B cell (primary cell): ENCODE results near the gene IL13RA2. TPM values are rescaled to one million over a fixed set of nuclear protein-coding genes. Genes with fewer than 3 reads are reported as not detected.

ENCODE experiments used
- ATAC-seq: fragments of 200-7000 bp; cut with Tn5 transposase; one replicate; pipeline ENCODE4 v1.10.0; 2021; ENCODE audit warnings: low read depth, mild to moderate bottlenecking, moderate number of reproducible peaks, moderate library complexity
- CTCF ChIA-PET: fragments of 350-600 bp; sonication (Branson Sonifier 250); formaldehyde crosslinking; loops from one replicate; lab custom pipeline; 2021; ENCODE audit warnings: antibody characterized with exemption, inconsistent platforms; lab: Charles Lee
- POLR2A ChIA-PET: fragments of 350-600 bp; sonication (Branson Sonifier 250); formaldehyde crosslinking; loops from one replicate; lab custom pipeline; 2021; ENCODE audit warnings: antibody characterized with exemption; lab: Charles Lee
- DNase-seq: peaks from one replicate; pipeline ENCODE4 v3.0.0; 2013
- H2AFZ ChIP-seq: 2 replicates; pipeline ENCODE4 v1.6.1; 2012; ENCODE audit warnings: mild to moderate bottlenecking, low read depth, low read length; ENCODE audit not compliant: insufficient read depth, poor library complexity, severe bottlenecking
- H3K27ac ChIP-seq, 2 donors: 1 replicate in 1 of 2; 2 replicates in 1 of 2; pipeline ENCODE4 v1.5.1; 2012 to 2013; ENCODE audit warnings: low read length in 2 of 2, mild to moderate bottlenecking in 2 of 2, moderate library complexity in 1 of 2
- H3K27me3 ChIP-seq, 4 experiments: fragments of 200-600 bp in 1 of 4; sonication (generic) in 1 of 4; replicated peaks in 1 of 4; 1 replicate in 2 of 4; 2 replicates in 2 of 4; pipeline versions ENCODE4 v1.6.1 to v1.7.0; 2013 to 2016; ENCODE audit warnings: low read length in 3 of 4, mild to moderate bottlenecking in 2 of 4, mixed read lengths in 1 of 4, moderate library complexity in 1 of 4; ENCODE audit not compliant: insufficient read depth in 4 of 4, control insufficient read depth in 3 of 4; ENCODE audit errors: control extremely low read depth in 1 of 4
- H3K36me3 ChIP-seq, 2 experiments: replicated peaks in 1 of 2; 1 replicate in 1 of 2; 2 replicates in 1 of 2; pipeline versions ENCODE4 v1.6.1 to v1.7.1; 2013; ENCODE audit warnings: low read length in 1 of 2; ENCODE audit not compliant: insufficient read depth in 2 of 2, control insufficient read depth in 1 of 2; ENCODE audit errors: control extremely low read depth in 1 of 2, extremely low read depth in 1 of 2
- H3K4me1 ChIP-seq, 2 donors: fragments of 200-600 bp in 1 of 2; sonication (generic) in 1 of 2; 1 replicate in 1 of 2; 2 replicates in 1 of 2; pipeline versions ENCODE4 v1.5.1 to v1.6.1; 2013 to 2017; ENCODE audit warnings: low read length in 2 of 2; ENCODE audit not compliant: control insufficient read depth in 2 of 2, insufficient read depth in 2 of 2
- H3K4me2 ChIP-seq: replicated peaks from 2 replicates; pipeline ENCODE3; 2012; ENCODE audit warnings: mild to moderate bottlenecking, low read depth, low read length; ENCODE audit not compliant: poor library complexity, severe bottlenecking
- H3K4me3 ChIP-seq, 5 experiments: fragments of 200-600 bp in 1 of 5; sonication (generic) in 1 of 5; 1 replicate in 3 of 5; 2 replicates in 2 of 5; pipeline versions ENCODE4 v1.5.1 to v1.7.0; 2011 to 2016; ENCODE audit warnings: low read length in 4 of 5, mild to moderate bottlenecking in 4 of 5, low read depth in 2 of 5, control low read depth in 1 of 5, moderate library complexity in 1 of 5; ENCODE audit not compliant: insufficient read depth in 1 of 5; ENCODE audit errors: control extremely low read depth in 1 of 5, extremely low read depth in 1 of 5
- H3K79me2 ChIP-seq: fragments of 200-600 bp; sonication (generic); one replicate; pipeline ENCODE4 v1.6.0; 2016; ENCODE audit warnings: low read length; ENCODE audit not compliant: control insufficient read depth, insufficient read depth
- H3K9ac ChIP-seq: fragments of 200-600 bp; sonication (generic); 2 replicates; pipeline ENCODE4 v1.6.1; 2017; ENCODE audit warnings: mild to moderate bottlenecking, low read length, moderate library complexity
- H3K9me3 ChIP-seq, 3 donors: one replicate each; pipeline versions ENCODE4 v1.6.1 to v1.7.1; 2013; ENCODE audit warnings: low read length in 2 of 3; ENCODE audit not compliant: control insufficient read depth in 2 of 3, insufficient read depth in 1 of 3; ENCODE audit errors: control extremely low read depth in 1 of 3
- H4K20me1 ChIP-seq: 2 replicates; pipeline ENCODE4 v1.6.0; 2012; ENCODE audit warnings: mild to moderate bottlenecking, low read length; ENCODE audit not compliant: insufficient read depth, control insufficient read depth, poor library complexity, severe bottlenecking
- H3K27ac Mint-ChIP-seq: one replicate; pipeline ENCODE4 v1.8.0; 2021; ENCODE audit warnings: mixed read lengths
- H3K27me3 Mint-ChIP-seq: one replicate; pipeline ENCODE4 v1.8.0; 2021; ENCODE audit warnings: mixed read lengths
- H3K4me1 Mint-ChIP-seq: one replicate; pipeline ENCODE4 v1.8.0; 2021; ENCODE audit warnings: mixed read lengths
- H3K4me3 Mint-ChIP-seq: one replicate; pipeline ENCODE4 v1.8.0; 2021; ENCODE audit warnings: mixed read lengths
- H3K9me3 Mint-ChIP-seq: one replicate; pipeline ENCODE4 v1.8.0; 2022; ENCODE audit warnings: mixed read lengths; ENCODE audit not compliant: insufficient read depth
- CTCF ChIP-seq: fragments of 200-600 bp; IDR thresholded peaks from one replicate; pipeline ENCODE4 v1.8.0; 2022; ENCODE audit warnings: antibody characterized with exemption, mild to moderate bottlenecking
- EZH2 ChIP-seq: IDR thresholded peaks from 2 replicates; pipeline ENCODE4 v1.6.1; 2012; ENCODE audit warnings: borderline replicate concordance, low read depth, mild to moderate bottlenecking, moderate library complexity, low read length; ENCODE audit not compliant: insufficient read depth, poor library complexity, severe bottlenecking
- intact Hi-C: fragments of 100-400 bp; cut with micrococcal nuclease; formaldehyde crosslinking; loops from one replicate; pipeline ENCODE4 v1.10.0; 2022
- polyA plus RNA-seq: library from polyadenylated mRNA; depleted of rRNA; stranded (reverse); fragments of >200 nt; gene quantifications from 2 replicates; pipeline ENCODE4 v1.2.3, GENCODE V29; 2012
- total RNA-seq, 2 donors: library from RNA; stranded (reverse); fragments of 120-200 nt in 1 of 2; gene quantifications; 1 replicate in 1 of 2; 2 replicates in 1 of 2; pipeline versions ENCODE4 v1.2.3 to v1.2.4, GENCODE V29; 2013 to 2022

IL13RA2 gene
- total and polyA plus RNA-seq, 2 donors (not counting 1 experiment from before 2014, with no cell fraction given) = not detected

- no peak overlapping the region for H3K4me3 Mint-ChIP-seq
- H3K4me1 Mint-ChIP-seq = no peaks in the 10 kb centered on the region
- Histone ChIP-seq H3K79me2 (no peaks in the 10 kb centered on the region), H3K4me2 (no peak overlapping the region), H3K36me3 (no peaks in the 10 kb centered on the region), H3K27me3 (no peaks in the 10 kb centered on the region), H3K9me3 (no peaks in the 10 kb centered on the region), H3K4me3 (no peak overlapping the region), H3K27ac (no peak overlapping the region), H4K20me1 (no peaks in the 10 kb centered on the region), H3K4me1 (no peaks in the 10 kb centered on the region), H3K9ac (no peak overlapping the region), H2AFZ (no peak overlapping the region)
- intact Hi-C loops = no loop called here
- ATAC-seq (no peak), DNase-seq (no peak)
- ChIA-PET CTCF (no interaction called here), POLR2A (no interaction called here)
- no peak for TF ChIP-seq CTCF
- TF ChIP-seq EZH2 = no peak
- no peak overlapping the region for H3K27ac Mint-ChIP-seq
- H3K27me3 Mint-ChIP-seq = no peaks in the 10 kb centered on the region
- no peaks in the 10 kb centered on the region for H3K9me3 Mint-ChIP-seq
Observed at GRCh38 chrX:115047715-115048114, 30.3 kb upstream of the IL13RA2 start.

- no peaks in the 10 kb centered on the region for H3K4me1 Mint-ChIP-seq
- Histone ChIP-seq H4K20me1 (no peaks in the 10 kb centered on the region), H3K79me2 (no peaks in the 10 kb centered on the region), H3K4me1 (no peaks in the 10 kb centered on the region), H3K4me3 (no peak overlapping the region), H3K27ac (no peak overlapping the region), H3K9me3 (no peaks in the 10 kb centered on the region), H2AFZ (no peak overlapping the region), H3K27me3 (no peaks in the 10 kb centered on the region), H3K36me3 (no peaks in the 10 kb centered on the region), H3K9ac (no peak overlapping the region), H3K4me2 (no peak overlapping the region)
- H3K4me3 Mint-ChIP-seq = no peak overlapping the region
- no peak overlapping the region for H3K27ac Mint-ChIP-seq
- ATAC-seq = no peak
- no peaks in the 10 kb centered on the region for H3K9me3 Mint-ChIP-seq
- no peak for DNase-seq
- ChIA-PET POLR2A (no interaction called here), CTCF (no interaction called here)
- intact Hi-C loops = no loop called here
- no peaks in the 10 kb centered on the region for H3K27me3 Mint-ChIP-seq
- TF ChIP-seq EZH2 = no peak
- TF ChIP-seq CTCF = no peak
Observed at GRCh38 chrX:115047181-115047580, 29.8 kb upstream of the IL13RA2 start.
